HG02973 (cell line): Measurements from ENCODE around the gene EFCAB6.

Experiments
- ATAC-seq: cut with Tn5 transposase; IDR thresholded peaks from one replicate; pipeline ENCODE4 v1.9.1; 2021; ENCODE audit warnings: moderate library complexity; ENCODE audit not compliant: unreplicated experiment

The EFCAB6 gene

GRCh38 chr22:43753688-43754087 is 58.4 kb downstream of the EFCAB6 start:
- no peak for ATAC-seq

DNA sequence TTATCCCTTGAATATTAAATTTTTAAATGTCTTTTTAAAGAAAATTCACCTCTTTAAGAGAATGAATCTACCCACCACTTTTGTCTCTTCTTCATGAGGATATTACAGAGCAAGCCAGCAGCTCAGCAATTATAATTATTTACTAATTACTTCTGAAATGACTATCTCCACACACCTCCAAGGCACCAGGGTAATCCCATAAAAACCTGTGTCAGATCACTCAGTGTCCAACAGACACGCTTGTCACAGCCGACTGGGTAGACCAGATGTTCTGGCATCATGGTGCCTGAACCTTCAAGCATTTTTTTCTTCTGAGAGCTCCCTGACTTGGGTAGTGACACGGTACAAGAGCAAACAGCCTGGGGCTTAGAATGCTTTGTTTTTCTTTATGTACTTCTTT is 61.4 kb downstream of the EFCAB6 start:
- no peak for ATAC-seq

- no peak for ATAC-seq
Observed at GRCh38 chr22:43749473-43749872, 62.6 kb downstream of the EFCAB6 start.

DNA sequence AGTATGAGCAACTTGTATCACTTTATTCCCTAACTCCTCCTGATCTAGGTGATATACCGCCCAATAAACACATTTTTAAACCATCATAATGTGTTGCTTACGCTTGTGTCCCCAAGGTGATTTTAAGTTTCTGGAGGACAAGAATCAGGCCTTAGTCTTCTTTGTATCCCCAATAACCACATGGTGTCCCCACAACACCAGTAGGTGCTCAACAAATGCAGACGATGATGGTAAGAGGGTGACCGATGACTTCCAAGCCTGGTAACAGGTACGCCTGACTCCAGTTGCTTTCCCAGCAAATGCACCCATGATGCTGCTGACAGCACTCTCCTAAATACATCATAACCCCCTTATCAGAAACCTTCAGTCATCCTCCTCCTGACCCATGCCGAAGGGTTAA is 64.2 kb downstream of the EFCAB6 start:
- ATAC-seq, result no peak

DNA sequence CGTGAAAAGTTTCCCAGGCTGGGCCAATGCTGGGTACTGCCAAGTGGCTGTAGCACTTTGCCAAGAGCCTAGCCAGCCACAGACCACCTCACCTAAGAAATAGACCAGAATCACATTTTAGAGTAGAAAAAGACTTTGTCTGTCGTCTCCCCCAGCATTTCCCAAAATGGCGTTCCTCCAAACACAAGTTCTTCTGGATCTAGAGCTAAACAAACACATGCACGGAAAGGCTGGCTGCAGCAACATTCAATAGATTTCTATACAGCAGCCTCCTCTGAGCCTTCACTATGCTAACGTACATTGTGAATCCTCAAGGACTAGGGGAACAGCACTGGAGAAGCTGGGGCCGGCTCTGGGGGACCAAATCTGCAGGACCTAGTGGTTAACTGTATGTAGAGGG is 65.0 kb downstream of the EFCAB6 start:
- ATAC-seq, result no peak

GRCh38 chr22:43745783-43746356 is 66.2 kb downstream of the EFCAB6 start:
- ATAC-seq, result no peak

GRCh38 chr22:43745411-43745770 is 66.7 kb downstream of the EFCAB6 start:
- ATAC-seq, result no peak

GRCh38 chr22:43744700-43745410 is 67.2 kb downstream of the EFCAB6 start:
- no peak for ATAC-seq

DNA sequence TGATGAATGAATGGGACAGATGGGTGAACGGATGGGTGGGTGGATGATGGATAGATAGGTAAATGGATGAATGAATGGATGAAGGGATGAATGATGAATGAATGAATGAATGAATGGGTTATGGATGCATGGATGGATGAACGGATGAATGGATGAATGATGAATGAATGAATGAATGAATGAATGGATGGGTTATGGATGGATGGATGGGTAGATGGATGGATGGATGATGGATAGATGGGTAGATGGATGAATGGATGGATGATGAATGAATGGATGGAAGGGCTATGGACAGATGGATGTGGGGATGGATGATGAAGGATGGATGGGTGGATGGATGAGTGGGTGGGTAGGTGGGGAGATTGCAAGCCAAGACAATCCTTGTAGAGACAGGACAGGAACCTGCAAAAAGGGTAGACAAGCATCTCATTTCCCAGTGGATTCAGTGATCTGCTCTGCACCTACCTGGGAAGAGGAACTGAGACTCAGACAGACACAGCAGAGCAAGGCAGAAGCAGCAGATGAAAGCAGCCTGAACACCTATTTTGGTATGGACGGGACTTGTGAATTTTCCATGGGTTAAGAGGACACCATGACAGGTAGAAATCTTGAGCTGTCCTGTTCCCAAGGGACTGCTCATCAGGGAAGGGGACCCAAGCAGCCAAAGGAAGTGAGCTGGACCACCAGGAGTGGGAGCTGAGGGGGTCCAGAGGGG is 68.0 kb downstream of the EFCAB6 start:
- no peak for ATAC-seq

GRCh38 chr22:43743131-43743530 is 69.0 kb downstream of the EFCAB6 start:
- ATAC-seq, result no peak

DNA sequence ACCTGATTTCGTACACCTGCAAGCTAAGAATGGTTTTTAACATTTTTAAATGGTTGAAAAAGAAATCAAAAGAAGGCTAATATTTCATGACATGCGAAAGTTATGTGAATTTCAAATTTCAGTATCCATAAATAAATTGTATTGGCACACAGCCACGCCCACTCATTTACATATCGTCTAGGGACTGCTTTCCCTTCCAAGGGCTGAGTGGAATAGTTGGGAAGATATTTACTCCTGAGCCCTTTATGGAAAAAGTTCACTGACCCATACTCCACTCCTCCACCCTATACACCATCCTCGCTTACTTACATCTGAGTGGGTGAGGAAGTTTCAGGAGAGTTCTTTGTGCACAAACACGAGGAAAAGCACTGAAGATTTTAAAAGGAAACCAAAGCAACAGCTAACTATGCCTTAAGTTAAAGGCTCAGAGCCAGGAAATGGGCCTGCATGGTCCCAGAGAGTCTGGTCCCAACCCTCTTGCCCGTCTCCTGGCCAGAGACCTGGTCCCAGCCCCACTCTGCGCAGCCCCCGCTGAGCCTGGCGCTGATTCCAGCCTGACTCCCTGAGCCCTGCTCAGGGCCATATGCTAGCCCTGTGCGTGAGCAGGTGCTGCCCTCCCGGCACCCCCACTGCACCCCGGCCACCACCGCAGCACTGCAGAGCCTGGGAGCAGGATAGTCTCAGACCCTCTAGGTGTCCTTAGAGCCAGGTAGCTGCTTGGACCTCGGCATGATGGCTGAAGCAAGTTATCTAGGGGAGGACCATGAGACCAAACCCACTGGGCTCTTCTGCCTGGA is 69.8 kb downstream of the EFCAB6 start:
- ATAC-seq, result no peak

DNA sequence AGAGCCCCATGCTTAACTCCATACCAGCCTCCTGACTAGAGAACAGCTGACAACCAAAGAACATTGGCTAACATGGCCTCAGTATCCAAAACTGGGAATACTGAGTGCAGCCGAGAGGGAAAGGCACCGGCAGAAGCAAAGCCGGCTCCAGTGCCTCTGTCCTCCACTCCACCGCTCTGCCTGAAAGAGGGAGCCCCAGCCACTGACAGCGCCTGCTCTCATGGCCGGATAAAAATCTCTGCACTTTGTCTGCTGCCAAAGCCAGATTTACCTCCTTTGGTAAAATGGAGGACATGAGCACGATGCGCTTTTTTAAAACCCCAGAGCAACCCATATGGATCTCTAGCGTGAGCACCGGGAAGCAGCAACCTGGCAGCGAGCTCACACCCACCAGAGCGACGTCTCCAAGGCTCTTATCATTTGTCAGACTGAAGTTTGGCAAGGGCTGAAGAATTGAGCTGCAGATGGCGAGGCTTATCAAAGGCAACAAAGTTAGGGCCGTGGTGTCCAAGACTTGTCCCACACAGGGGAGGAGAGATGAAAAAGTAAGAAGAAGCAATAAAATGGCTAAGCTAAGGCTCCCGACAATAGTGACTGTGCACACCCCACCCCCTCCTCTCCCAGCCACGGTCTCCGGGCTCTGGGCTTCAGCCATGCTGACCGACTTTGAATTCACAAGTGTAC is 71.4 kb downstream of the EFCAB6 start:
- ATAC-seq, result no peak

DNA sequence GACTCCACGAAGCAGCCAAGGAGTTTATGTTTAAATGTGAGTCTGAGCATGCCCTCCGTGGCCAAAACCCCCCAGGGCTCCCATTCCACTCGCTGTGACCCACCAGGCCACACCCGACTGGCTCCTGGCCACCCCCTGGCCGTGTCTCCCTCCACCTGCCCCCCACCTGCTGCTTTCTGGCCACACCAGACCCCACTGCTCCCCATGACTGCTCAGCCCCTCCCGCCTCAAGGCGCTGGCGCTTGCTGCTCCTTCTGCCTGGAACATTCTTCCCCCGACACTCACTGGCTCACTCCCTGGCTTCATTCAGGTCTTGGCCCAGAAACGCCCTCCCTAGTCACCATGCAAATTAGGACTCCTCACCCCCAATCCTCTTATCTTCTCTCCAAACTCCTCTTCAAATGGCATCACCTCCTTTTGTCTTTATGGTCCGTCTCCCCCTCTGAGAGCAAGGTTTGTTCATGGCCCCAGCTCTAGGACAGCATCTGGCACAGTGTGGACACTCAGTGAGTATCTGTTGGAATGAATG is 72.2 kb downstream of the EFCAB6 start:
- ATAC-seq, result no peak

DNA sequence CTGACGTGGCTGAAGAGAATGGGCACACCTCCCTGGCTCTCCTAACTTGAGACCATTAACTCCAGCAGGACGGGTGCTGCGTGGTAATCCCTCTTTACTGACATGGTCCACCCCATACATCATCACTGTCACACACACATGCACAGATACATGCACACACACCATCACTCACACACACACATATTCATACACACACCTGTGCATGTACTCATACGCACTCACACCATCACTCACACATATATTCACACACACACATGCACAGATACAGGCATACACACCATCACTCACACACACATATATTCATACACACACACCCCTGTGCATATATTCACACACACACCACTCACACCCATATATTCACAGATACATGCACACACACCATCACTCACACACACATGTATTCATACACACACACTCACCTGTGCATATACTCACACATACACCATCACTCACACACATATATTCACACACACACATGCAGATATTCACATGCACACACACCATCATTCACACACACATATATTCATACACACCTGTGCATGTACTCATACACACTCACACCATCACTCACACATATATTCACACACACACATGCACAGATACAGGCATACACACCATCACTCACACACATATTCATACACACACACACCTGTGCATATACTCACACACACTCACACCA is 74.8 kb downstream of the EFCAB6 start:
- no peak for ATAC-seq

GRCh38 chr22:43736651-43737050 is 75.5 kb downstream of the EFCAB6 start:
- ATAC-seq, result no peak

DNA sequence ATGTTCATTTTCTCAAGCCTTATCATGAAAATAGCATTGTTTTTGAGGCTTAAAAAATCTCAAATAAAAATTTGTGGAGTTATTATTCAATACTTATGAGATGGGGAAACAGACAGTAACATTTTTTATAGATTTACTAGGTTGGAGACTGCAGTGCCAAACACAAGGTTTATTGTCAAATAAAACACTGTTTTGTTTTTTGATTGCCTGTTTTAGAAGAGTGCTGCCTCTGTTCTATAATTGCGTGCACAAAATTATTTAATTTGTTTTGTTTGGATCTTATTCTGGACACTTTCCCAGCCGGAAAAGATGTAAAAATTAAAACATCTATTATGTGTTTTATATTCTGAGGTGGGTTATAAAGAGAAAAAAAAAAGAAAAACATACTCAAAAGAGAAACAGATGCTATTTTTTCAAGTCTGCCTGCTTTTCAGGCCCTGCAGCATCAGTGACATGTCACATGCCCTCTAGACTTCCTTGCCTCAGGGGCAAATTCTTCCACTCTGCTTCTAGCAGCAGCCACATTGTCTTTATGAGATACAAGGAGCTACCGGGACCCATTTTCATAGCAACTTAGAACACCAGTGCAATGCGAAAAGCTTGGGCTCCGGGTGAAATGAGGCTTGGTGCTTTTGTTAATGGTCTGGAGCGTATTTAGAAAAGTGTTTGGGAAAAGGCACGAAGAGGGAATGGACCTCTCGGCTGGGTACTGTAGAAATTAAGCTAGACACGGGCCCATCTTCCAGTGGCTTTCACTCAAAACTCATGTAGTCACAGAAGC is 77.5 kb downstream of the EFCAB6 start:
- ATAC-seq, result no peak

DNA sequence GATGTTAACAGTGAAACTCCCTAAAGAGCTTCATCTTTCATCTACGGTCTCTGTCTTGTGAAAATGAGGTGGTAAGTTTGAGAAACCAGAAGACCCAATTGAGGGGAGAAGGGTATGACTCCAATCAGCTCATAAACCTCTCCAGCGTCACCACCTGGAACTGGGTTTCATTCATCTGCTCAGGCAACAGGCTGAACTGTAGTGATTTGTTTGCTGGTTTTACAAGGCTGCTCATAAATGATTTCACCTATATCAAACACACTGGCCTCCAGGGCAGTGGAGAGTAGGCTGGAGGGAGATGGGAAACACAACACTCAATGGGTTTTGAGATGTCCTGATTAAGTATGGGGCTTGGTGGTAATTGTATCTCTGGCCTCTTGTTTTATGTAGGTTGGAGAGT is 79.0 kb downstream of the EFCAB6 start:
- no peak for ATAC-seq

GRCh38 chr22:43731988-43732387 is 80.1 kb downstream of the EFCAB6 start:
- no peak for ATAC-seq

GRCh38 chr22:43726964-43727543 is 85.1 kb downstream of the EFCAB6 start:
- no peak for ATAC-seq
